IMR-90 (cell line): ENCODE results near the gene ZMAT5. TPM values are rescaled to one million over a fixed set of nuclear protein-coding genes. Genes with fewer than 3 reads are reported as not detected.

ENCODE experiments used
- ATAC-seq: fragments of 200-7000 bp; cut with Tn5 transposase; 2 replicates; pipeline ENCODE4 v1.9.1; 2020; ENCODE audit warnings: low read depth, mild to moderate bottlenecking, moderate library complexity
- BruUV-seq: library from RNA; stranded (reverse); fragments of 400-500 nt; replicated peaks from 2 replicates; lab custom pipeline; 2021; lab: Mats Ljungman, UMichigan
- CTCF ChIA-PET: fragments of 300-600 bp; formaldehyde crosslinking; extraction: SDS; loops from one replicate; lab custom pipeline; 2021; ENCODE audit warnings: antibody characterized with exemption; lab: Yijun Ruan, JAX
- POLR2A ChIA-PET: fragments of 300-600 bp; sonication (Branson Sonifier 250); formaldehyde crosslinking; loops from one replicate; lab custom pipeline; 2022; ENCODE audit warnings: antibody characterized with exemption; ENCODE audit not compliant: unreplicated experiment; lab: Charles Lee
- DNase-seq: peaks from one replicate; pipeline ENCODE4 v3.0.0; 2013
- H2AFZ ChIP-seq: replicated peaks from 2 replicates; pipeline ENCODE3; 2013; ENCODE audit warnings: low read length, mild to moderate bottlenecking; ENCODE audit not compliant: poor library complexity
- H2AK5ac ChIP-seq: 2 replicates; pipeline ENCODE4 v1.6.1; 2013; ENCODE audit warnings: low read depth, low read length, inconsistent platforms
- H2AK9ac ChIP-seq: replicated peaks from 2 replicates; pipeline ENCODE3; 2013; ENCODE audit warnings: mild to moderate bottlenecking, low read depth, low read length, moderate library complexity; ENCODE audit not compliant: poor library complexity
- H2BK120ac ChIP-seq: 2 replicates; pipeline ENCODE4 v1.6.1; 2013; ENCODE audit warnings: low read depth, low read length, inconsistent platforms
- H2BK15ac ChIP-seq: 3 replicates; pipeline ENCODE4 v1.6.1; 2013; ENCODE audit warnings: low read depth, low read length, inconsistent platforms
- H2BK20ac ChIP-seq: 2 replicates; pipeline ENCODE4 v1.6.1; 2013; ENCODE audit warnings: low read depth, mild to moderate bottlenecking, inconsistent platforms, low read length, moderate library complexity
- H2BK5ac ChIP-seq: 2 replicates; pipeline ENCODE4 v1.6.1; 2013; ENCODE audit warnings: mild to moderate bottlenecking, low read depth, low read length, inconsistent platforms; ENCODE audit not compliant: poor library complexity, severe bottlenecking
- H3K14ac ChIP-seq: replicated peaks from 2 replicates; pipeline ENCODE4 v1.6.1; 2013; ENCODE audit warnings: low read depth, low read length, inconsistent platforms
- H3K18ac ChIP-seq: 2 replicates; pipeline ENCODE4 v1.6.1; 2013; ENCODE audit warnings: low read depth, low read length, control low read depth
- H3K23ac ChIP-seq: 2 replicates; pipeline ENCODE4 v1.6.1; 2013; ENCODE audit warnings: low read depth, low read length, inconsistent platforms
- H3K27ac ChIP-seq: 2 replicates; pipeline ENCODE4 v1.5.1; 2013; ENCODE audit warnings: mild to moderate bottlenecking, control low read depth, low read length; ENCODE audit not compliant: insufficient read depth
- H3K27me3 ChIP-seq: 2 replicates; pipeline ENCODE4 v1.6.1; 2013; ENCODE audit warnings: low read length; ENCODE audit not compliant: control insufficient read depth, insufficient read depth
- H3K36me3 ChIP-seq: 2 replicates; pipeline ENCODE4 v1.6.1; 2013; ENCODE audit warnings: low read length, mixed read lengths; ENCODE audit not compliant: control insufficient read depth, insufficient read depth
- H3K4ac ChIP-seq: 2 replicates; pipeline ENCODE4 v1.6.1; 2013; ENCODE audit warnings: low read depth, low read length, inconsistent platforms
- H3K4me1 ChIP-seq: 2 replicates; pipeline ENCODE4 v1.6.1; 2013; ENCODE audit warnings: low read length, mixed read lengths; ENCODE audit not compliant: control insufficient read depth, insufficient read depth
- H3K4me2 ChIP-seq: 2 replicates; pipeline ENCODE4 v1.6.1; 2013; ENCODE audit warnings: low read depth, mild to moderate bottlenecking, control low read depth, low read length, moderate library complexity
- H3K4me3 ChIP-seq: 2 replicates; pipeline ENCODE4 v1.5.1; 2013; ENCODE audit warnings: low read depth, mild to moderate bottlenecking, control low read depth, low read length, moderate library complexity; ENCODE audit not compliant: insufficient read depth
- H3K56ac ChIP-seq: 2 replicates; pipeline ENCODE4 v1.6.1; 2013; ENCODE audit warnings: low read length, inconsistent platforms; ENCODE audit not compliant: insufficient read depth; ENCODE audit errors: extremely low read depth
- H3K79me1 ChIP-seq, 2 experiments: 2 replicates each; pipeline ENCODE4 v1.6.1; 2013; ENCODE audit warnings: low read length in 2 of 2, inconsistent platforms in 1 of 2, low read depth in 1 of 2
- H3K9ac ChIP-seq: 2 replicates; pipeline ENCODE4 v1.6.1; 2013; ENCODE audit warnings: low read depth, low read length, control low read depth
- H3K9me1 ChIP-seq: 2 replicates; pipeline ENCODE4 v1.6.1; 2013; ENCODE audit warnings: low read length, inconsistent platforms; ENCODE audit not compliant: insufficient read depth
- H3K9me3 ChIP-seq: 2 replicates; pipeline ENCODE4 v1.6.1; 2013; ENCODE audit warnings: low read length; ENCODE audit not compliant: control insufficient read depth, insufficient read depth
- H4K20me1 ChIP-seq: 2 replicates; pipeline ENCODE4 v1.6.1; 2013; ENCODE audit warnings: low read length, inconsistent platforms; ENCODE audit not compliant: insufficient read depth
- H4K5ac ChIP-seq: 2 replicates; pipeline ENCODE4 v1.6.1; 2013; ENCODE audit warnings: mild to moderate bottlenecking, low read depth, low read length, control low read depth
- H4K8ac ChIP-seq, 2 experiments: 2 replicates each; pipeline ENCODE4 v1.6.1; 2013; ENCODE audit warnings: low read depth in 2 of 2, low read length in 2 of 2, control low read depth in 1 of 2, inconsistent platforms in 1 of 2
- H4K91ac ChIP-seq: 2 replicates; pipeline ENCODE4 v1.6.1; 2013; ENCODE audit warnings: low read depth, low read length, inconsistent platforms; ENCODE audit not compliant: insufficient read depth
- BHLHE40 ChIP-seq: fragments of 150-350 bp; IDR thresholded peaks from 2 replicates; pipeline ENCODE4 v1.6.1; 2016; ENCODE audit warnings: mild to moderate bottlenecking, low read depth, low read length
- CEBPB ChIP-seq: IDR thresholded peaks from 2 replicates; pipeline ENCODE4 v1.6.1; 2012; ENCODE audit warnings: low read depth, low read length, improper control_type of control experiment
- CHD1 ChIP-seq: IDR thresholded peaks from 2 replicates; pipeline ENCODE4 v1.6.1; 2012; ENCODE audit warnings: low read depth, low read length, improper control_type of control experiment
- CTCF ChIP-seq: conservative IDR thresholded peaks from 2 replicates; pipeline ENCODE4 v1.5.1; 2012; ENCODE audit warnings: mild to moderate bottlenecking, low read depth, low read length, improper control_type of control experiment
- ELK1 ChIP-seq: fragments of 150-350 bp; IDR thresholded peaks from 2 replicates; pipeline ENCODE4 v1.6.1; 2016; ENCODE audit warnings: low read depth, mild to moderate bottlenecking, low read length, moderate library complexity, borderline replicate concordance
- FOS ChIP-seq: fragments of 150-350 bp; IDR thresholded peaks from 2 replicates; pipeline ENCODE4 v1.6.1; 2016; ENCODE audit warnings: low read depth, low read length
- MAFK ChIP-seq: IDR thresholded peaks from 2 replicates; pipeline ENCODE4 v1.6.1; 2012; ENCODE audit warnings: low read depth, low read length, improper control_type of control experiment
- MAZ ChIP-seq: IDR thresholded peaks from 2 replicates; pipeline ENCODE4 v1.6.1; 2012; ENCODE audit warnings: low read depth, mild to moderate bottlenecking, low read length, improper control_type of control experiment, moderate library complexity, borderline replicate concordance
- MXI1 ChIP-seq: IDR thresholded peaks from 2 replicates; pipeline ENCODE4 v1.6.1; 2012; ENCODE audit warnings: low read depth, mild to moderate bottlenecking, low read length, moderate library complexity, borderline replicate concordance
- NFE2L2 ChIP-seq: fragments of 150-350 bp; IDR thresholded peaks from 2 replicates; pipeline ENCODE4 v1.6.1; 2016; ENCODE audit warnings: low read depth, mild to moderate bottlenecking, low read length
- POLR2A ChIP-seq: IDR thresholded peaks from 2 replicates; pipeline ENCODE4 v1.6.1; 2012; ENCODE audit warnings: mild to moderate bottlenecking, low read depth, low read length
- RAD21 ChIP-seq: IDR thresholded peaks from 2 replicates; pipeline ENCODE4 v1.6.1; 2012; ENCODE audit warnings: low read length, improper control_type of control experiment
- RCOR1 ChIP-seq: IDR thresholded peaks from 2 replicates; pipeline ENCODE4 v1.6.1; 2012; ENCODE audit warnings: mild to moderate bottlenecking, low read length, improper control_type of control experiment; ENCODE audit not compliant: insufficient replicate concordance
- RFX5 ChIP-seq: IDR thresholded peaks from 2 replicates; pipeline ENCODE4 v1.8.0; 2012; ENCODE audit warnings: low read depth, mild to moderate bottlenecking, low read length, moderate library complexity
- SMC3 ChIP-seq: fragments of 150-350 bp; IDR thresholded peaks from 2 replicates; pipeline ENCODE4 v1.6.1; 2016; ENCODE audit warnings: low read depth, mild to moderate bottlenecking, antibody characterized with exemption, low read length, moderate library complexity
- USF2 ChIP-seq: fragments of 150-350 bp; IDR thresholded peaks from 2 replicates; pipeline ENCODE4 v1.6.1; 2017; ENCODE audit warnings: mild to moderate bottlenecking, antibody characterized with exemption, low read length, low read depth
- WGBS, 2 experiments: methylation state at CpG; one replicate each; pipeline versions ENCODE4 v1.1.5 to v1.1.7; 2013; ENCODE audit warnings: missing lambda C conversion rate in 2 of 2; ENCODE audit not compliant: insufficient read length in 1 of 2; ENCODE audit errors: extremely low coverage in 2 of 2; 5-methylcytosine and 5-hydroxymethylcytosine counted together
- dilution Hi-C: fragments of 300-500 bp; cut with HindIII; formaldehyde crosslinking; loops from one replicate; pipeline ENCODE4 v1.14.3; 2018; ENCODE audit warnings: low sequenced_read_pairs; ENCODE audit not compliant: unreplicated experiment
- in situ Hi-C: fragments of 300-500 bp; cut with MboI; formaldehyde crosslinking; loops from 3 replicates; pipeline ENCODE4 v1.14.3; 2019; ENCODE audit warnings: low sequenced_read_pairs, inconsistent platforms, mixed read lengths
- intact Hi-C: fragments of 100-400 bp; cut with micrococcal nuclease; formaldehyde crosslinking; loops from 2 replicates; pipeline ENCODE4 v1.10.0; 2022
- polyA plus RNA-seq, 3 experiments: library from polyadenylated mRNA; depleted of rRNA; stranded (reverse); fragments of >200 nt; gene quantifications; 2 replicates each; pipeline ENCODE4 v1.2.3, GENCODE V29; 2012; ENCODE audit warnings: low replicate concordance in 1 of 3
- total RNA-seq: library from RNA; depleted of rRNA; stranded (reverse); fragments of >200 nt; gene quantifications from 2 replicates; pipeline ENCODE4 v1.2.3, GENCODE V29; 2012

The ZMAT5 gene
- total and polyA plus RNA-seq, 2 of the 4 experiments (the other 2 are of a cell fraction): 21.7 to 31.8 TPM

- ATAC-seq: no peak
- intact Hi-C loops (no loop called here), in situ Hi-C loops (no loop called here), dilution Hi-C loops (no loop called here)
- Histone ChIP-seq H3K56ac (no peak overlapping the region), H3K27ac (no peak overlapping the region), H3K18ac (no peak overlapping the region), H2AFZ (peak overlapping the region; percentile 17), H3K9ac (no peak overlapping the region), H2BK20ac (no peak overlapping the region), H3K4me1 (no peaks in the 10 kb centered on the region; the same call in 1 of the 2 replicates), H3K23ac (no peak overlapping the region), H3K4me3 (no peak overlapping the region), H4K20me1 (no peaks in the 10 kb centered on the region), H3K14ac (no peak overlapping the region), H3K27me3 (no peaks in the 10 kb centered on the region), H3K79me1 (peaks cover 5 to 11% of the 10 kb centered on the region in 2 experiments; a peak in 3 of 4 replicates), H2BK120ac (no peak overlapping the region), H2BK5ac (no peak overlapping the region), H3K36me3 (peaks cover 55% of the 10 kb centered on the region), H3K4me2 (no peak overlapping the region), H3K9me3 (no peaks in the 10 kb centered on the region), H2AK5ac (no peak overlapping the region), H3K9me1 (peaks cover 10% of the 10 kb centered on the region), H3K4ac (no peak overlapping the region), H4K5ac (no peak overlapping the region), H2BK15ac (no peak overlapping the region), H2AK9ac (no peak overlapping the region), H4K91ac (no peak overlapping the region), H4K8ac (no peak overlapping the region)
- ChIA-PET CTCF (interaction anchor here (0.6 kb wide), 1 partner anchor 168 kb away, joined by 3 read pairs; no protein-coding TSS in a partner anchor), POLR2A (no interaction called here)
- 97% methylated on average over 9 of the region's 17 CpGs; no CpG with 5 or more reads in 1 of the 2 experiments for WGBS, 2 experiments
- BruUV-seq: no TSS peak
- no peak for DNase-seq
- TF ChIP-seq MAFK (no peak), POLR2A (no peak), CEBPB (no peak), ELK1 (no peak), RAD21 (no peak), RCOR1 (no peak), BHLHE40 (no peak), SMC3 (no peak), MXI1 (no peak), CTCF (no peak), RFX5 (no peak), CHD1 (no peak), MAZ (no peak), FOS (no peak), USF2 (no peak), NFE2L2 (no peak)
Observed at GRCh38 chr22:29793396-29793795, 26.6 kb upstream of the ZMAT5 start.
